GM10266 (cell line): ENCODE measurements around the gene LRP1-AS.

Source experiments
- DNase-seq: peaks from one replicate; pipeline ENCODE4 v3.0.0; 2012; ENCODE audit errors: extremely low spot score
- CTCF ChIP-seq: IDR thresholded peaks from 2 replicates; pipeline ENCODE4 v1.5.1; 2012; ENCODE audit warnings: mild to moderate bottlenecking, low read depth; ENCODE audit not compliant: control insufficient read depth, insufficient read depth; ENCODE audit errors: missing control alignments

Gene LRP1-AS

GRCh38 chr12:57139796-57140649 lies 7.4 kb downstream of the LRP1-AS start:
- no peak for DNase-seq
- no peak for TF ChIP-seq CTCF

- DNase-seq: no peak
- no peak for TF ChIP-seq CTCF
Measured at GRCh38 chr12:57138526-57139272, 8.7 kb downstream of the LRP1-AS start.

- TF ChIP-seq CTCF: no peak
- DNase-seq: no peak
Measured at GRCh38 chr12:57135527-57136326, 11.7 kb downstream of the LRP1-AS start.

- TF ChIP-seq CTCF: no peak
- no peak for DNase-seq
Measured at GRCh38 chr12:57134949-57135348, 12.5 kb downstream of the LRP1-AS start.

GRCh38 chr12:57133916-57134315 lies 13.5 kb downstream of the LRP1-AS start:
- no peak for TF ChIP-seq CTCF
- DNase-seq: no peak

GRCh38 chr12:57133013-57133569 lies 14.3 kb downstream of the LRP1-AS start:
- no peak for DNase-seq
- TF ChIP-seq CTCF: no peak
